ENCODE measurements around the gene SMAD7.

Gene SMAD7

GRCh38 chr18:48967545-48967944 lies 16.8 kb upstream of the SMAD7 start:
- no peak for TF ChIP-seq Cebpa-rat (IDR thresholded peaks at IDR 0.05)
- no peak overlapping the region for H3K4me3 ChIP-seq
- H3K27ac ChIP-seq, result no peak overlapping the region
- no peaks in the 10 kb centered on the region; a peak in 1 of 22 replicates for H3K27me3 ChIP-seq
- no peaks in the 10 kb centered on the region for H3K9me3 ChIP-seq (replicated peaks in 1 of 11)
- no peak overlapping the region for H3K4me2 ChIP-seq
- H3K9ac ChIP-seq, result no peak overlapping the region
- no peaks in the 10 kb centered on the region for H4K20me1 ChIP-seq
- no peaks in the 10 kb centered on the region for H3K36me3 ChIP-seq
- peaks cover 0 to 5% (median 0%) of the 10 kb centered on the region in 10 experiments; a peak in 2 of 20 replicates for H3K4me1 ChIP-seq

GRCh38 chr18:48966523-48966922 lies 15.8 kb upstream of the SMAD7 start:
- no peak for TF ChIP-seq Cebpa-rat (IDR thresholded peaks at IDR 0.05)
- no peaks in the 10 kb centered on the region for H3K27me3 ChIP-seq
- peaks cover 0 to 5% (median 0%) of the 10 kb centered on the region in 10 experiments; a peak in 2 of 20 replicates for H3K4me1 ChIP-seq
- no peak overlapping the region for H3K27ac ChIP-seq
- no peak overlapping the region for H3K4me3 ChIP-seq
- H3K9ac ChIP-seq, result no peak overlapping the region
- no peaks in the 10 kb centered on the region for H3K9me3 ChIP-seq (replicated peaks in 1 of 11)
- no peak overlapping the region for H3K4me2 ChIP-seq
- H4K20me1 ChIP-seq, result no peaks in the 10 kb centered on the region
- no peaks in the 10 kb centered on the region for H3K36me3 ChIP-seq

- Histone ChIP-seq H4K20me1 (no peaks in the 10 kb centered on the region), H3K9me3 (replicated peaks in 1 of 11) (no peaks in the 10 kb centered on the region), H3K4me3 (no peak overlapping the region), H3K27me3 (no peaks in the 10 kb centered on the region), H3K4me2 (no peak overlapping the region), H3K27ac (no peak overlapping the region), H3K9ac (no peak overlapping the region), H3K4me1 (peaks cover 0 to 11% (median 4%) of the 10 kb centered on the region in 10 experiments; a peak in 11 of 20 replicates), H3K36me3 (no peaks in the 10 kb centered on the region)
- no peak for TF ChIP-seq Cebpa-rat (IDR thresholded peaks at IDR 0.05)
Observed at GRCh38 chr18:48963586-48964470, 13.1 kb upstream of the SMAD7 start.

GRCh38 chr18:48962994-48963561 lies 12.3 kb upstream of the SMAD7 start:
- H3K27me3 ChIP-seq, result no peaks in the 10 kb centered on the region
- no peak overlapping the region for H3K9ac ChIP-seq
- H3K36me3 ChIP-seq, result no peaks in the 10 kb centered on the region
- H3K4me2 ChIP-seq, result no peak overlapping the region
- H3K4me3 ChIP-seq, result no peak overlapping the region
- no peaks in the 10 kb centered on the region for H3K9me3 ChIP-seq (replicated peaks in 1 of 11)
- no peak for TF ChIP-seq Cebpa-rat (IDR thresholded peaks at IDR 0.05)
- H3K27ac ChIP-seq, result no peak overlapping the region
- peaks cover 0 to 9% (median 4%) of the 10 kb centered on the region in 10 experiments; a peak in 10 of 20 replicates for H3K4me1 ChIP-seq
- no peaks in the 10 kb centered on the region for H4K20me1 ChIP-seq

- Histone ChIP-seq H3K4me3 (no peak overlapping the region), H3K9ac (no peak overlapping the region), H3K4me1 (peaks cover 0 to 9% (median 4%) of the 10 kb centered on the region in 10 experiments; a peak in 10 of 20 replicates), H4K20me1 (no peaks in the 10 kb centered on the region), H3K27ac (no peak overlapping the region), H3K4me2 (no peak overlapping the region), H3K27me3 (no peaks in the 10 kb centered on the region), H3K9me3 (replicated peaks in 1 of 11) (no peaks in the 10 kb centered on the region), H3K36me3 (no peaks in the 10 kb centered on the region)
- TF ChIP-seq Cebpa-rat (IDR thresholded peaks at IDR 0.05), result no peak
Observed at GRCh38 chr18:48962252-48962993, 11.7 kb upstream of the SMAD7 start.

- Histone ChIP-seq H3K4me2 (no peak overlapping the region), H3K27me3 (no peaks in the 10 kb centered on the region), H3K4me1 (peaks cover 0 to 9% (median 5%) of the 10 kb centered on the region in 10 experiments; a peak in 11 of 20 replicates), H3K9me3 (replicated peaks in 1 of 11) (no peaks in the 10 kb centered on the region), H3K4me3 (no peak overlapping the region), H3K9ac (no peak overlapping the region), H3K27ac (no peak overlapping the region), H3K36me3 (no peaks in the 10 kb centered on the region), H4K20me1 (no peaks in the 10 kb centered on the region)
- no peak for TF ChIP-seq Cebpa-rat (IDR thresholded peaks at IDR 0.05)
Observed at GRCh38 chr18:48961547-48961946, 10.8 kb upstream of the SMAD7 start.

- Histone ChIP-seq H3K27ac (no peak overlapping the region), H3K27me3 (0 out of 22 replicates have a peak, but pooled peaks cover 0 to 3% (median 0%) of the 10 kb centered on the region in 11 experiments), H3K4me2 (peak overlapping the region in 5 of 11 experiments; percentile 10 to 27 (median 19); a peak in 6 of 22 replicates), H3K36me3 (no peaks in the 10 kb centered on the region), H3K4me1 (peaks cover 12 to 23% (median 18%) of the 10 kb centered on the region in 10 experiments), H3K4me3 (no peak overlapping the region), H3K9ac (no peak overlapping the region), H4K20me1 (no peaks in the 10 kb centered on the region), H3K9me3 (replicated peaks in 1 of 11) (no peaks in the 10 kb centered on the region)
- no peak for TF ChIP-seq Cebpa-rat (IDR thresholded peaks at IDR 0.05)
Observed at GRCh38 chr18:48959921-48960920, 9.5 kb upstream of the SMAD7 start.

GRCh38 chr18:48959551-48959920 lies 8.8 kb upstream of the SMAD7 start:
- no peak overlapping the region for H3K27ac ChIP-seq
- 0 out of 22 replicates have a peak, but pooled peaks cover 0 to 3% (median 0%) of the 10 kb centered on the region in 11 experiments for H3K27me3 ChIP-seq
- no peaks in the 10 kb centered on the region for H4K20me1 ChIP-seq
- no peak overlapping the region for H3K9ac ChIP-seq
- H3K4me3 ChIP-seq, result no peak overlapping the region
- H3K36me3 ChIP-seq, result no peaks in the 10 kb centered on the region
- no peak overlapping the region for H3K4me2 ChIP-seq
- no peaks in the 10 kb centered on the region for H3K9me3 ChIP-seq (replicated peaks in 1 of 11)
- peaks cover 14 to 25% (median 20%) of the 10 kb centered on the region in 10 experiments for H3K4me1 ChIP-seq
- no peak for TF ChIP-seq Cebpa-rat (IDR thresholded peaks at IDR 0.05)

All from BLaER1 treated with 17β-estradiol and CSF1 and Interleukin-3, amounts not matched to agents 10 nM and 100 nM (cell line).